RPMI7951 (cell line): Measurements from ENCODE around the gene SIN3B. TPM values are rescaled to one million over a fixed set of nuclear protein-coding genes. Genes with fewer than 3 reads are reported as not detected.

Experiments used
- DNase-seq: peaks from one replicate; pipeline ENCODE4 v3.0.0-alpha.2; 2012; ENCODE audit warnings: low read depth
- total RNA-seq: library from RNA; depleted of rRNA; stranded (reverse); fragments of >200 nt; shearing (Covaris generic); gene quantifications from 2 replicates; pipeline ENCODE4 v1.2.3, GENCODE V29; 2014

SIN3B gene
- total RNA-seq, 1 experiment from 2014 or later, result 20.1 TPM

DNA sequence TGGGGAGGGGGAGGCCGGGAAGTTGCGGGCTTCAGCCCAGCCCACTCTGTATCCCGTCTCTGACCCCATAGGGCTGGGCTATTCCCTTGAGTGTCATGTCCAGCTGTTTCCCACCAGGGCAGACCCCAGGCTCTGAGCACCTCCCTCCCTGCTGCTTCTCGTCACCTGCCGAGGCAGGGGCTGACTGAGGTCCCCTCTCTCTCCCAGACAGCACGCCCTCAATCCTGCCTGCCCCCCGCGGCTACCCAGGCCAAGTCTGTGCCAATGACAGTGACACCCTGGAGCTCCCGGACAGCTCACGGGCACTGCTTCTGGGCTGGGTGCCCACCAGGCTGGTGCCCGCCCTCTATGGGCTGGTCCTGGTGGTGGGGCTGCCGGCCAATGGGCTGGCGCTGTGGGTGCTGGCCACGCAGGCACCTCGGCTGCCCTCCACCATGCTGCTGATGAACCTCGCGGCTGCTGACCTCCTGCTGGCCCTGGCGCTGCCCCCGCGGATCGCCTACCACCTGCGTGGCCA, 60.2 kb downstream of the SIN3B start:
- peak; percentile 54 for DNase-seq

DNA sequence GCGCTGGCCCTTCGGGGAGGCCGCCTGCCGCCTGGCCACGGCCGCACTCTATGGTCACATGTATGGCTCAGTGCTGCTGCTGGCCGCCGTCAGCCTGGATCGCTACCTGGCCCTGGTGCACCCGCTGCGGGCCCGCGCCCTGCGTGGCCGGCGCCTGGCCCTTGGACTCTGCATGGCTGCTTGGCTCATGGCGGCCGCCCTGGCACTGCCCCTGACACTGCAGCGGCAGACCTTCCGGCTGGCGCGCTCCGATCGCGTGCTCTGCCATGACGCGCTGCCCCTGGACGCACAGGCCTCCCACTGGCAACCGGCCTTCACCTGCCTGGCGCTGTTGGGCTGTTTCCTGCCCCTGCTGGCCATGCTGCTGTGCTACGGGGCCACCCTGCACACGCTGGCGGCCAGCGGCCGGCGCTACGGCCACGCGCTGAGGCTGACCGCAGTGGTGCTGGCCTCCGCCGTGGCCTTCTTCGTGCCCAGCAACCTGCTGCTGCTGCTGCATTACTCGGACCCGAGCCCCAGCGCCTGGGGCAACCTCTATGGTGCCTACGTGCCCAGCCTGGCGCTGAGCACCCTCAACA, 60.8 kb downstream of the SIN3B start:
- DNase-seq, result no peak

DNA sequence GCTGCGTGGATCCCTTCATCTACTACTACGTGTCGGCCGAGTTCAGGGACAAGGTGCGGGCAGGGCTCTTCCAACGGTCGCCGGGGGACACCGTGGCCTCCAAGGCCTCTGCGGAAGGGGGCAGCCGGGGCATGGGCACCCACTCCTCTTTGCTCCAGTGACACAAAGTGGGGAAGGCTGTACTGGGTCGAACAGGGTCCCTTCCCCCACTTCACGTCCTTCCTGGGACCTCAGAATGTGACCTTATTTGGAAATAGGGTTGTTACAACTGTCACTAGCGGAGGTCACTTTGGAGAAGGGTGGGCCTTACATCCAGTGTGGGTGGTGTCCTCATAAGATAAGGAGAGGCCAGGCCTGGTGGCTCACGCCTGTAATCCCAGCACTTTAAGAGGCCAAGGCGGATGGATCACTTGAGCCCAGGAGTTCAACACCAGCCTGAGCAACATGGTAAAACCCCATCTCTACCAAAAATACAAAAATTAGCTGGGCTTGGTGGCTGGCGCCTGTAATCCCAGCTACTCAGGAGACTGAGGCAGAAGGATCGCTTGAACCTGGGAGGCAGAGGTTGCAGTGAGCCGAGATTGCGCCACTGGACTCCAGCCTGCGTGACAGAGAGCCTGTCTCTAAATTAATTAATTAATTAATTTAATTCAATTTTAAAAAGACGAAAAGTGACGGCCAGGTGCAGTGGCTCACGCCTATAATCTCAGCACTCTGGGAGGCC, 61.4 kb downstream of the SIN3B start:
- DNase-seq, result no peak

DNA sequence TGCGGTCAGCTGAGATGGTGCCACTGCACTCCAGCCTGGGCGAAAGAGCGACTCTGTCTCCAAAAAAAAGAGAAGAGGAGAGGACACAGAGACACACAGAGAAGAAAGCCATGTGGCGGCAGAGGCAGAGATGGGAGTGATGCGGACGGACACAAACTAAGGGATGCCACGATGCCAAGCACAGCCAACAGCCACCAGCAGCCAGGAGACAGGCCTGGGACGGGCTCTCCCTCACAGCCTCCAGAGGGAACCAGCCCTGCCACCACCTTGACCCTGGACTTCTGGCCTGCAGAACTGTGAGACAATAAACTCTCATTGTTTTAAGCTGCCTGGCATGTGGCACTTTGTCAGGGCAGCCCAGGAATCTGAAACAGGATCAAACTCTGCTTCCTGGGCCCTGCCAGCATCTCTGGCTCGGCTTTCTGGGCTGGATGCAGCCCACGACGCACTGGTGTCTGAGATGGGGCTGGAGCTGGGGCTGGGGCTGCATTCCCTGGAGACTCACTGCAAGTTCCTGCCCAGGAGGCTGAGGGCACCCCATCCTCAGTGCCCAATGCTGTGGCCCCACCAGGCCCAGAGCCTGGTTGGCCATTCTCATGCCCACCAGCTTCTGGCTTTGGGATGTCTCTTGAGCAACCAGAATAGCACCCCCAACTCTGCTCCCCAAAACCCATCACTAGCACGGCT, 62.6 kb downstream of the SIN3B start:
- no peak for DNase-seq

DNA sequence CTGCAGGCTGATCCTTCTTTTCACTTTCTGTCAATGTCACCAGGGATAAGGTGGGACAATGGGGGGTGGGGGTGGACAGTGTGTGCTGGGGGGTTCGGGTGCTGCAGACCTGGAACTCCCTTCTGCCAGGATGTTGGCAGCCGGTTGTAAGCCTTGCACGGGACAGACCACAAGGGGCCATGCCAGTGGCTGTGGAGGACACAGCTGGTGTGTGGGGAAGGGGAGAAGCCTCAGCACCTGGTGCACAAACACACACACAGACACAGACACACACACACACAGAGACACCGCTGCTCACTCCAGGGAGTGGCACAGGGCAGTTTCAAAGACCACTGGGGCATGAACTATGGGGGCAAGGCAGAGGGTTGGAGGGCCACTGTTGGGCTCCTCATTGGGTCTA, 63.2 kb downstream of the SIN3B start:
- no peak for DNase-seq

DNA sequence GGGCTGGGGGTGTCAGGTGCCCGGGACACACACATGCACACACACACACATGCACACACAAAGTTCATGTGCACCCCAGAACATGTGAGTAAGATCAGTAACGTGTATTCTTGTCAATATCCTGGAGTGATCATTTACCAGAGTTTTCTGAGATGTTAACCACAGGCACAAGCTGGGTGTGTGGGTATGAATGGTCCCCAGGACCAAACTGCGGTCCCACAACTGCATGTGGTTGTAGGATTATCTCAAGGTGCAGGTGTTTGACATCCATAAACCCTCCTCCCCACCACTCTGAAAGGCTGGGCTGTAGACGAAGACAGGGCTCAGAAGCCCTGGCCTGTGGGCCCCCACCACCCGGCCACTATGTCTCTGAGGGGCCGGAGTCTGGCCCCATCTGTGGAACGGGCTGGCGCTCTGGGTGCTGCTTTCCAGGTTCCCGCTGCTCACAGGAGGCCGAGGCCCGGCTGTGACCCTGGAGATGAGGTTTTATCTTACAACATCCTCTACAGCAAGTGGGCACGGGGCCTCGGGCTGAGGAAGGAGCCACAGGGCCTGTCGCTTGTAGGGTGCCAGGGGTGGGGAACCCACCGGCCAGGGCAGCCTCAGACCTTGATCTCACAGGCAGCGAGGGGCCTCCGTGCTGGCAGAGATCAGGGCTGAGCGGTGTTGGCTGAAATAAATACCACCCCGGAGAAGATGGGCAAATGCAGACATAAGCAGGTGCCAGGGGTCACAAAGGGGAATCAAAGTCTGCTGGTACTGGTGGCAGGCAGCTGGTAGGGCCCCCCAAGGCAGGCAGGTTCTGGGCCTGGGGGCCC, 63.9 kb downstream of the SIN3B start:
- no peak for DNase-seq

DNA sequence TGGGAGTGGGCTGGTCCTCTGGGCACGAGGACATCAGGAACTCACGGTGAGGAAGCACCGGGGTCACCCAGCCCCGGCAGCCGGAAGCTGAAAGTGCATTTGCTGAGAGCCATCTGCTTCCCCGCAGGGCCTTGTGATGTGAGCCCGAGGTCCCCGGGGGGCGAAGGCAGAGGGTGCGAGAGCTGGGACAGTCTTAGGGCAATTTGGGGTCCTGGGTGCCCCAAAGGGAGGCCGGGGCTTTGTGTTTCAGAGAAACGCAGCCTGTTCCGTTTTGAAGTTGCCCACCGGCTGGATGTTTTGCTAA, 64.4 kb downstream of the SIN3B start:
- DNase-seq, result no peak

DNA sequence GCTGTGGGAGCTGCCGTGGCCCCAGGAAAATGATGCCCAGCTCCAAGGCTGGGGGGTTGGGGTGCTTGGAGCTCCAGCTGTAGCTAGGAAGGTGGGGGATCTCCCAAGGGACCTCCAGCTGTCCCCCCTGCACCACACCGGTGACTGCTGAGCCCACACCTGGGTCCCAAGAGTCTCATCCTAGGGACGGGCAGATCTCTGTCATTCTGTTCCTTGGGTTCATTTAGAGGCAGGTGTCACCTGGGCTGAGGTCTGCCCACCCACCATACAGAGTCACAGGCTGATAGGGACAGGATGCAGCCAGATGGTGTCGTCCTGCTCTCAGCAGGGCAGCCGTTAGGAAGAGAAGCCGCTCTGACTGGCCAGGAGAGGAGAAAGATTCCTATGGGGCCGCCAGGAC, 64.9 kb downstream of the SIN3B start:
- no peak for DNase-seq

DNA sequence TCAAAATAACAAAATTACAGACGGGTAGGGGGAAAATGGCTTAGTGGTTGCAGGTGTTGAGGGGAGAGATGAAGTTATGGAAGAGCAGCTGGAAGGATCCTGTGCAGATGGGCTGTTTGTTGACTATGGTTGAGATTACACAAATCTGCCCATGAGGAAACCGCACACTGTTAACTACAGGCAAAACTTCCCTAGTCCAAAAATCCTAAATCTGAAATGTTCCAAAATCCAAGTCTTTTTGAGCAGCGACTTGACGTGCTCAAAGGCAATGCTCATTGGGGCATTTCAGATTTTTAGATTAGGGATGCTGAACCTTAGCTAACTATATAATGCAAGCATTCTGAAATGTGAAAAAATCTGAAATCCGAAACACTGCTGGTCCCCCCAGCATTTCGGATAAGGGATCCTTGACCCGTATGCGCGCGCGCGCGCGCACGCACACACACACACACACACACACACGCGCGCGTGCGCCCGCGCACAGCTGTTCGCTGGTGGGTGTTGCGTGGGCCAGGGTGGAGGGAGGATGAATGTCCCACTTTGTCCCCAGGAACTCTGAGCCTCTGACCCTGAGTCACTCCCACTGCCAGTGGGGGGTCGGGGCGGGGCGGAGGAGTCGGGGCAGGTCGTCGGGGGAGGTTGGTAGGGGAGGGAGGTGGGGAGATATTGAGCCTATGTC, 66.4 kb downstream of the SIN3B start:
- DNase-seq, result no peak

DNA sequence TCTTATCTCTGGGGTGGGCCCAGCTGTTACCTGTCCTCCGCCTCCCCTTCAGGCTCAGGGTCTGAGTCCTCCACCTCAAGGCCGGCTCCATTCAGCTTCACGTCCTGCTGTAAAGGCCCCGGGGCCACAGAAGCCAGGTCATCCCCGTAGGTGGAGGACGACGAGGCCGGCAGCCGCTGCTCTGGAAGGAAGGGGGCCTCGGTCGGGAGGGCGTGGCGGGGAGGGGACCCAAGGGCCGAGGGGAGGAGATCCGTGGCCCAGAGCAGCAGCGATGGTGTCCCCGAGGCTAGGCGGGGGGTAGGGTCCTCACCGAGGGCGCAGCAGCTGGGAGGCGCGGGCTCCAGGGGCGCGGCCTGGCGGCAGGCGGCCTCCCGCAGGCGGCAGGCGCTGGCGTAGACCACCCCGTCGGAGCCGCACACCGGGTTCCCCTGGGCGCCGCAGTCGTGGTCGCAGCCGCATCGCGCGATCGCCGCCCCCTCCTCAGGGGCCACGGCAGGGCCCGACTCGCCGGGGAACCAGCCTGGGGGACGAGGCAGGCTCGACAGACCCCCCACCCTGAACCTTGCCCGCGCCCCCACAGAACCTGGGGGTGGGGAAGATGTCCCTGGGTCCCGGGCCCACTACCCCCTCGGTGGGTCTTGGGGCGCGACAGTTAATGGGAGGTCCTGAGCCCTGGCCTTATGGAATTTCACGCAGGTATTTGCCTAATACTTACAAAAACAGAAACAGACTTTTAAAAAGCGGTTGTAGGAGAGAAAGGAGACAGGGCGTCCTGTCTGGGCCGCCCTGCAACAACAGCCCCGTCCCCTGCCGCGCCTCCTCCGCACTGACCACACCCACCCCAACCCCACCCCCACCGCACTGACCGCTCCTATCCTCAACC, 67.2 kb downstream of the SIN3B start:
- no peak for DNase-seq

DNA sequence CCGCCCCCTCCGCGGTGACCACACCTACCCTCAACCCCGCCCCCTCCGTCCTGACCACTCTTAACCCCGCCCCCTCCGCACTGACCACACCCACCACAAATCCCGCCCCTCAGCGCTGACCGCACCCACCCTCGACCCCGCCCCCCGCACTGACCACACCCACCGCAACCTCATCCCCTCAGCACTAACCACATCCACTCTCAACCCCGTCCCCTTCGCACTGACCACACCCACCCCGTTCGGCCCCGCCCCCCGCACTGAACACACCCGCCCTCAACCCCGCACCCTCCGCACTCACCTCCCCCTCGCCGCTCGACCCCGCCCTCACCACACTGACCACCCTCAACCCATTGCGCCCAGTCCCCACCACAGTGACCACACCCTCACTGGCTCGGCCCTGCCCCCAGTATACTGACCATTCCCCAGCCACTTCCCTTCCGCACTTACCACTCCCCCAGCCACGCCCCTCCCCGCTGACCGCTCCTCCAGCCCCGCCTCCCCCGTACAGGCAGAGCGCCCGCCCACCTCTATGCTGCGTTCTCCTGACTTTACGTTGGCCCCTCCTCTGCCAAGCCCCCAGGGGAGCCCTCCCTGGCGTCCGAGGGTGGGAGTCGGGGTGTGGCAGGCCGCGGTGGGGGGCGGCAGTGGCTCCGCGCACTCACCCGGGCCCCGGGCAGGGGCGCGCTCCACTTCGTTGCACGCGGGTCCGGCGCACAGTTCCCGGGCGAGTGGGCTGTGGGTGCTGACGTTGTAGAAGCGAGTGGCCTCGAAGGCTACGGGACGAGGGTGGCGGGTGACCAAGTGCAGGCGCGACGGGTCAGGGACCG, 68.0 kb downstream of the SIN3B start:
- DNase-seq, result peak; percentile 93

DNA sequence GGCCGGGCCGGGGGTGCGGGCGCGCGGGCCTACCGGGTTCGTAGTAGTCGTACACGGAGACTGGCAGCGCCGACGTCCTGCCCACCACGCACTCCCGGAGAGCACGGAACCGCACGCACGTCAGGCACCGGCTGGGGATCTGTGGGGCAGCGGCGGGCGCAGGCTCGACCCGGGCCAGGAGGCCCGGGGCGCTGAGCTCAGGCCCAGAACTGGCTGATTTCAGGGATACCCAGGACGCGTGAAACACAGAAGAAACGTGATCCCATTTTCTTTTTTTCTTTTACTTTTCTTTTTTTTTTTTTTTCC, 68.6 kb downstream of the SIN3B start:
- no peak for DNase-seq

DNA sequence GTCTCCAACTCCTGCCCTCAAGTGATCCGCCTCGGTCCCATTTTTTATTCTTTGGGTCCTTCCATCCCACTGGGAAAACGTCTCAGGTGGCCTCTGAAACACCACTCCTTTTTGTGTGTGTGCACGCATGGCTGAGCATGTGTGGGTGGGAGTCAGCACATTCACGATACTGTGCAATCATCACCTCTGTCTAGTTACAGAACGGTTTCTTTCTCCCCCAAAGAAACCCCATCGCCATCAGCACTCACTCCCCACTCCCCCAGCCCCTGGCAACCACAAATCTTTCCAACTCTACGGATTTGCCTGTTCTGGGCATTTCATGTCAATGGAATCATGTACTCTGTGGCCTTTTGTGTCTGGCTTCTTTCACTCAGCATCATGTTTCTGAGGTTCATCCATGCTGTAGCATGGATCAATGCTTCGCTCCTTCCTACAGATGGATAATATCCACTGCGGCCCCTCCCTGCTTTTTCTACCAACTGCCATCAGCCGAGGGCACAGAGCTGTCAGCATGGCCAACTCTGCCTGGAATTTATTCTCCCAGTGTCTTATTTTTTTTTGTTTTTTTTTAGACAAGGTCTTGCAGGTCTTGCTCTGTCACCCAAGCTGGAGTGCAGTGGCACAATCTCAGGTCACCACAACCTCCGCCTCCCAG, 69.3 kb downstream of the SIN3B start:
- no peak for DNase-seq

DNA sequence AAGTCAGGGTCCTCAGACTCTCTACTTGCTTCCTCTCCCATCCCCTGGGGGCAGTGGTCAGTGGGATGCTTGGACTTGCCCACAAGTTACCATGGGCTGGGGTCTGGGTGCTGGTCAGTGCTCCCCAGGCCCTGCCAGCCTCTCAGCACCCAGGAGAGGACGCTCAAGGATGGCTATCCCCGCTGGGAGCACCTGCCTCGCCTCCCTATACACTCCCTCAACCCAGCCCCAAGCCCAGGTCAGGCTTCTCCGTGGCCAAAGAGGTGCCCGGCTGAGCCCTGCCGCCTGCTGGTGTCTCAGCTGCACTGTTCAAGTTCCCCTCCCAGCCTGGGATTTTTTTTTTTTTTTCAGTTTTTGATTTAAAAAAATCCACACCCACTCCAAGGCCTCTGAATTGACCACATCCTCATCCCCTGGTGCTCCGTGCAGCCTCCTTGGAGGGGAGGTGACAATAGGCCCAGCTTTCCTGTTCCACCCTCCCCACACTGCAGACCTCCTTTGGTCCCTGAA, 70.4 kb downstream of the SIN3B start:
- DNase-seq, result peak; percentile 58

DNA sequence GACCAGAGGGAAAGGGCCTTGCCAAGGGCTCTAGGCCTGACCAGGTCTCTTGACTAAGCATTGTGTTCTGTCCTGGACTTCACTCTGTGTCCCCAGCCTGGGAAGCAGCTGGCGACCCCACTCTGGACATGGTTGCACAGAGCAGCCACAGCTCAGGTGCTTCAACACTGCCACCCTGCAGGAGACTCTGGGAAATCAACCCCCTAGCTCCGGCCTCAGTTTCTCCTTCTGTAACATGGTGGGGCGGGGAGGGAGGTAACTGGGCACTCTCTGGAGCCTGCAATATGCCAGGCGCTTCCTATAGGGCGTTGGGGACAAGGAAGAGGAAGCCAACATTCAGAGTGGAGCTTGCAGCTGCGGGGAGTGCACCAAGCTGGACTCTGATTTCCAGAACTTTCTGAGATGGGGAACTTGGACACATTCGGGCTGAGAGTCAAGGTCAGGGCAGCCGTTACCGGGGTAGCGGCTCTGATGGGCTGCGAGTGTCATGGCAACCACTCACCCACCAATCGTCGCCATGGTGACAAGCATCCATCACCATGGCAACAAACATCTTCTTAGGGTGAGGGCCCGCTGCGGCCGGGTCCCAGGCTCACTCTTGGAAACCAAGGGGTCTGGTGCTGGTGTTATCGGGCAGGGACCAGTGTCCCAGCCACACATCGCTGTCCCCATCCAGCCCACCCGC, 72.4 kb downstream of the SIN3B start:
- DNase-seq, result no peak

DNA sequence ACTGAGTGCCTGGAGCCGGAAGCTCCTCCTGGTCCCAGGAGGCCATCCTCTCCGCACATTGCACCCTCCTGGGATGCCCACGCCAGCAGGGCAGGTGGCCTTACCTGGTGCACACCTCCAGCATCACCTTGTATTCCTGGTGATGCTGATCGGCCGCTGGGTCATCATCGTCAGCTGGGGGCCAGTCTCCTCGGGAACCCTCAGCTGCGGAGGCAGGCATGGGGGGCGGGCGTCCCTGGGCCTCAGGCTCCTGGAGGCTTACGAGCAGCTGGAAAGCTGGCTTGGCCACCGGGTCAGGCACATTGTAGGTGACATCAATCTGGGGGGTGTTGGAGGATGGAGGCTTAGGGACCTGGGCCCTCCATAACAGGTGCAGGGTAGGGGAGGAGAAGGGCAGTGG, 73.3 kb downstream of the SIN3B start:
- no peak for DNase-seq

DNA sequence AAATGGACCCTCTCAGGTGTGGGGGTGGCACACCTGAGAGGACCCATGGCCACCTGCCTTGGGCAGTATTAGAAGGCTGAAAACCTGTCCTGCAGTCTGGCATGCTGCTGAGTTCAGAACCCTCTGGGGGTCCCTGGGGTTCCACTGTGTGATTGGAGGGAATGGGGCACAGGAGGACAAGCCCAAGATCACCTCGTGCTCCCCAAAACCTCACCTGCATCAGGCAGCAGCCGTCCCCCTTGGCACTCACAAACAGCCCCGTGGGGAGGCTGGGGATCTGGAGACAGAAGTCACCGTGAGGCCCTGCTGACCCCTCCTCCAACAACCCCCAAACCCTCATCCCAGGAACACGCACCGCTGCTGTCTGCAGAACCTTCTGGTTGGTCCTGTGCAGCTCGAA, 74.1 kb downstream of the SIN3B start:
- no peak for DNase-seq

DNA sequence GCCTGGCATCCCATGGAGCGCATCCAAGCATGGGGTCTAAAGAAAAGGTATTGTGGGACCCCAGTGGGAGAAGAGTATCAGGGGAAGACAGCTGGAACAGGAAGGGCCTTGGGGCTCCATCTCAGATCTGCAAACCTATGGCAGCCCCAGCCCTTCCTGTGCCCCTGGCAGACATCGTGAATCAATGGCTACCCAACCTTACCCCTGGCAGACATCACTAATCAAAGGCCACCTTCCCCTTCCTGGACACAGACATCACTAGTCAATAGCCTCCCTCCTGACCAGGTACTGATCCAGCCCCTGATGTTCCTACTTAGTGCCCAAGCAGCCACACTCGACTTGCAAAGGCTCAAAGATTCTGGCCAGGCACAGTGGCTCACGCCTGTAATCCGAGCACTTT, 75.4 kb downstream of the SIN3B start:
- no peak for DNase-seq

DNA sequence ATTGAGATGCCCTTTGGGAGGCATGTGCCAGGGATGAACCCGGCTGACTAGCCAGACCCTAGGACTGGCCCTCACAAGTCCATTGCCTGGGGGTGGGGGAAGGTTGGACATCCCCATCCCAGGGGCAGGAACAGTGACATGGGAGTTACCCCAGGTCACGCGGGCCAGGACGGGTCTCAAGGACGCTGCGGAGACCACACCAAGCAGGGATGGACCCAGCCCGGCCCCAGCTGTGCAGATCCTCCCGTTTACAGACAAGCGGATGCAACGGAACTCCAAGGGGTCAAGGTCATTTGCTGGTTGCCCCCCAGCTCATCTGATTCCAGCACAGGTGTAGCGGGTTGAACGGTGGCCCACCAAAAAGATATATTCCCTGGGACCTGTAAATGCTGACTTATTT, 79.6 kb downstream of the SIN3B start:
- DNase-seq, result no peak
